ENCODE data around the gene DYNC1LI2. TPM values are rescaled to one million over a fixed set of nuclear protein-coding genes. Genes with fewer than 3 reads are reported as not detected.
"Not testable (repeated sequence)": the region's sequence is repeated elsewhere in the genome, so short reads cannot be mapped to it uniquely, and the experiment has no call there.

The DYNC1LI2 gene
- total RNA-seq, result 10 to 100 TPM; 66.3 to 70.5 TPM

DNA sequence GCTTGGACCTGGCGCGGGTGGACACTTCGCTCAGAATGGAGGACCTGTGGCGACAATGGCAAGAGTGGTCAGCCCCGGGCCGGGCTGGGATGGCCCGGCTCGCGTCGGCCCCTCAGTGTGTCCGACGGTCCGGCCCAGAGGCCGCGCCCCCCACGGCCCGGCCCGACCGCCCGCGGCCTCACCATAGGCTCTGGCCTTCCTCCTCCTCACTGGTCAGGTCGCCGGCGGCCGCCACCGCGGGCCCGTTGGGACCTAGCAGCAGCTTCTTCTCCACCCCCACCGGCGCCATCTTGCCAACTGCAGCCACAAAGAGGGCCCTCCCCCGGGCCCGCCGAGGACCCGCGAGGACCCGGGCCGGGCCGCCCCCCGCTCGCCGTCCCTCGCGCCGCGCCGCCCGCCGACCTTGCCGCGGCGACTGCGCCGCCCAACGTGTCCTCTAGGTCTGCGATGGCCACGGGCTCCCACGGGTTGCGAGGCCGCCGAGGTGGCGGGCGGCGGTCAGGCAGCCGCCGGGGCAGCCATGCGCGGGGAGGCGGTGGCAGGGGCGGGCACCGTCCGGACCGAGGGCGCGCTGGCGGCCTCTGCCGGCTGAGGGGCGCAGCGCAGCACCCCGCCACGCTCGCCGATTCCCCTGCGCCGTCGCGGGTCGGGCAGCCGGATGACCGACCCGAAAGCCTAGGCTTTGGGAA, at the start of gene DYNC1LI2:
Gene DYNC1LI2, minus strand, starts transcription at position 307 of the 689 bp plus-strand sequence. Its CDS starts 18 bp downstream, at position 289.
- ATAC-seq (ENCODE audit: low read depth), result peak; percentile 80
- peaks cover 21% of the 10 kb centered on the region for H3K36me3 Mint-ChIP-seq
- no peaks in the 10 kb centered on the region for H3K9me3 Mint-ChIP-seq
- POLR2A ChIA-PET, result interaction anchor here (0.8 to 2.3 kb wide), 9 partner anchors 9 to 145 kb away, joined by 3 to 9 read pairs (median 4); partner anchors contain the start of gene NAE1
- peak within 1 kb of the TSS; percentile 97 for H3K4me3 Mint-ChIP-seq
- H3K27me3 Mint-ChIP-seq, result peaks cover 33% of the 10 kb centered on the region
- H3K27ac Mint-ChIP-seq, result peak within 1 kb of the TSS; percentile 89
- peaks cover 44% of the 10 kb centered on the region for H3K4me1 Mint-ChIP-seq
- DNase-seq, result peak; percentile 96

DNA sequence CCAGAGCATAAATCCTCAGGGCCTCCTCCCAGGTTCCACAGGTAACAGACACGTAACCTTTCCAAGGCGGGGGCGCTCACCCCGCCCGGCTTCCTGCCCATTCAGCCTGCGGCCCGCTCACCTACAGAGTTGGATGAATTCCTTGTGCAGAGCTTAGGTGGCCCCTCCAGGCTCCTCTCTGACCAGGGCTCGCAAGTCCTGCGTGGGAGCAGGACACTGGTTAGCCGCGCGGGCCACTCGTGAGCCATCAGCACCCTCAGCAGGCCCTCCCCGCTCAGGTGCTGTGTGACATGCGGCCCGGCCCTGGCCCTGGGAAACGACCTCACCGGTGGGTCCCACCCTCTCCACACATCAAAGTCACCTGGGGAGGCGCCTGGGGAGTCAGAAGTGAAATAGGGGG, 49.4 kb upstream of the DYNC1LI2 start:
- POLR2A ChIA-PET, result no interaction called here
- Mint-ChIP-seq H3K27ac (no peak overlapping the region), H3K36me3 (peaks cover 10% of the 10 kb centered on the region), H3K27me3 (no peaks in the 10 kb centered on the region), H3K4me1 (no peaks in the 10 kb centered on the region), H3K4me3 (no peak overlapping the region), H3K9me3 (no peaks in the 10 kb centered on the region)
- DNase-seq, result no peak
- no peak for ATAC-seq (ENCODE audit: low read depth)

DNA sequence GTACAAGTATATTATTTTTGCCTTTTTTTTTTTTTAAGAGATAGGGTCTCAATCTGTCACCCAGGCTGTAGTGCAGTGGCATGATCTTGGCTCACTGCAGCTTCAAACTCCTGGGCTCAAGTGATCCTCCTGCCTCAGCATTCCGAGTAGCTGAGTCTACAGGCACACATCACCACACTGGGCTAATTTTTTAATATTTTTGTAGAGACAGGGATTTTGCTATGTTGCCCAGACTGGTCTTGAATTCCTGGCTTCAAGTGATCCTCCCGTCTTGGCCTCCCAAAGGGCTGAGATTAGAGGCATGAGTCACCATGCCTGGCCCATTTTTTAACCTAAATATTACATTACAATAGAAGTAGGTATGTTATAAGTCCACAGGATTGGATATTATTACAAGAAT, 46.8 kb upstream of the DYNC1LI2 start:
- DNase-seq, result no peak
- Mint-ChIP-seq H3K36me3 (no peaks in the 10 kb centered on the region), H3K27ac (no peak overlapping the region), H3K4me3 (no peak overlapping the region), H3K27me3 (no peaks in the 10 kb centered on the region), H3K9me3 (no peaks in the 10 kb centered on the region), H3K4me1 (no peaks in the 10 kb centered on the region)
- ATAC-seq (ENCODE audit: low read depth), result no peak
- POLR2A ChIA-PET, result no interaction called here

DNA sequence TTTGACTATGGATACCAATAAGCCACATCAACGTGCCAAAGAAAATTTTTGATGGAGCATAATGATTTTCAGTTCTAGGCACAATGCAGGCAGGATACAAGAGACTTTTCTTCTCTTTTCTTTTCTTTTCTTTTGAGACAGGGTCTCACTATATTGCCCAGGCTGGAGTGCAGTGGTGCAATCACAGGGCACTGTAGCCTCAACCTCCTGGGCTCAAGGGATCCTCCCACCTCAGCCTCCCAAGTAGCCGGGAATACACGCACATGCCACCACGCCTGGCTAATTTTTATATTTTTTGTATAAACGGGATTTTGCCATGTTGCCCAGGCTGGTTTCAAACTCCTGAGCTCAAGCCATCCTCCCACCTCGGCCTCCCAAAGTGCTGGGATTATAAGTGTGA, 42.6 kb upstream of the DYNC1LI2 start:
- ATAC-seq (ENCODE audit: low read depth); H3K4me3 Mint-ChIP-seq; H3K4me1 Mint-ChIP-seq; H3K36me3 Mint-ChIP-seq; POLR2A ChIA-PET; DNase-seq; H3K9me3 Mint-ChIP-seq; H3K27ac Mint-ChIP-seq: not testable (repeated sequence)
- peaks cover 18% of the 10 kb centered on the region for H3K27me3 Mint-ChIP-seq

DNA sequence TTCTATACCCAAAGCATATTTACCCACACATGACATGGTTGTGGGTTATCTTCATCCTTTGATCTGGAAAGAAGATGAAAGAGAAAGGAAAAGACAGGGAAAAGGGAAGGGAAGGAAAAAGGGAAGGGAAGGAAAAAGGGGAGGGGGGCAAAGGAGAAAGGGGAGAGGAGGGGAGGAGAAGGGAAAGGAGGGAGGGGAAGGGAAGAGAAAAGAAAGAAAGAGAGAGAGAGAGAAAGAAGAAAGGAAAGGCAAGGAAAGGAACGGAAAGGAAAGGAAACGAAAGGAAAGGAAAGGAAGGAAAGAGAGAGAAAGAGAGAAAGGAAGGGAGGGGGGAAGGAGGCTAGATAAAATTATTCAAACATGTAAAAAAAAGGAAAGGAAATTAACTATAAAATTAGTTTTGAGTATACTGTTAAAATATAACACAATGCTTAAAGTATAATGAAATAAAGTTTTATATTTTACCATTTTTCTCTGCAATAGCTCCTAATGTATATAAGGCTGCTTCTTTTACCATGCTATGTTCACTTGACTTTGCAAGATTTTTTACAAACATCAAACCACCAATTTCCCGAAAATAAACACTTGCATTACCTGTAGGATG, 38.8 kb upstream of the DYNC1LI2 start:
- H3K4me3 Mint-ChIP-seq, result no peak overlapping the region
- no peaks in the 10 kb centered on the region for H3K36me3 Mint-ChIP-seq
- no peak overlapping the region for H3K27ac Mint-ChIP-seq
- no peaks in the 10 kb centered on the region for H3K4me1 Mint-ChIP-seq
- no peak for ATAC-seq (ENCODE audit: low read depth)
- DNase-seq, result no peak
- H3K9me3 Mint-ChIP-seq, result no peaks in the 10 kb centered on the region
- H3K27me3 Mint-ChIP-seq, result peaks cover 18% of the 10 kb centered on the region
- POLR2A ChIA-PET, result interaction anchor here (0.7 kb wide), 1 partner anchor 16 kb away, joined by 3 read pairs; no protein-coding TSS in a partner anchor

DNA sequence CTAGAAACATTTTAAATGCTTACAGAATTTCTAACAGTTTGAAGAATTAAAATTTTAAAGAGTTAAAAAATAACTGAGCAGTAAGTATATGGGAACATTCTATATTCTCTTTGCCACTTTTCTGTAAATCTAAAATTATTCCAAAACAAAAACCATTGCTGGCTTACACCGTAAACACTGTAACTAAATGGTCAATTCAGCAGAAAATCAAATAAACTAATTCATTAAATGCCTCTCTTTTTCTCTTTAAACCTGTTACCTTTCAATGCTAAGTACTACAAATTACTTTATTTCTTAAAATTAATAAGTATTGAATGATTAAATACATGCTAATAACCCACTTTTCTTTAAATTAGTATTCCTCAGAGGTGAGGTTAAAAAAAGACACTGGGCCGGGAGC, 36.0 kb upstream of the DYNC1LI2 start:
- no peak for ATAC-seq (ENCODE audit: low read depth)
- H3K27me3 Mint-ChIP-seq, result peaks cover 18% of the 10 kb centered on the region
- no peaks in the 10 kb centered on the region for H3K4me1 Mint-ChIP-seq
- no peak for DNase-seq
- H3K9me3 Mint-ChIP-seq, result no peaks in the 10 kb centered on the region
- no peaks in the 10 kb centered on the region for H3K36me3 Mint-ChIP-seq
- POLR2A ChIA-PET, result no interaction called here
- no peak overlapping the region for H3K4me3 Mint-ChIP-seq
- no peak overlapping the region for H3K27ac Mint-ChIP-seq

DNA sequence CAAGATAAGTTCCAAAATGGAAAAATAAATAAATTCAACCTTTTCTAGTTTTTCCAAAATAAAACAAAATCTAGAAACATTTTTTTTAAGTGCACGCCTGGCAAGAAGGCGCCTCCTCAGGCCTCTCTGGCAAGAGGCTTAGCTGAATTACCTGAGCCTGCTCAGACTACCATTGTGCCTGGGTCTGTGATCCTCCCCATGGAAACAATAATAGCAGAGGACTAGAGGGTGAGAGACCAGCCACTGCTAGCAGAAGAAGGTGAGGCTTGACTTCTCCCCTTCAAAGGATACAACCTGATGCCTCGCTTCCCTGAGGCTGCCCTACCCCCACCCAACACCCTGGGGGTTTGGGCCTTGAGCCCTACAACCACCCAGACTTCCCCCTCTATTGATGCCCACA, 35.1 kb upstream of the DYNC1LI2 start:
- DNase-seq, result no peak

DNA sequence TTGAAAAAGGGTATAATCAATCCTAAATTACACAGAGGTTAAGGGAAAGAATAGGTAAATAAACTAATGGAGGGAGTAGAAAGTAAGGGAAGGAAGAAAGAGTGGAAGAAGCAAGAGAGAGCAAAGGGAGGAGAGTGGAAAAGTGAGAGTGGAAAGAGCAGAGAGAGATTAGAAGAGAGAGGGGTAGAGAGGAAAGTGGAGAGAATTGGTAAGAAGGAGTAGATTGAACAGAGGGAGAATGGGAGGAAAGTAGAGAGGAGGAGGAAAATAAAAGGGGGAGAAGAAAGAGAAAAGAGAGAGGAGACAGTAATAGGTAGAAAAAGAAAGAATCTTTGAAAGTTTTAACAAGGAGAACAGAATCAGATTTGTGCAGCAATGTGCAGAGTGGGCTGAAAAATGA, 25.0 kb upstream of the DYNC1LI2 start:
- Mint-ChIP-seq H3K9me3 (peaks cover 1% of the 10 kb centered on the region), H3K4me1 (no peaks in the 10 kb centered on the region), H3K27me3 (no peaks in the 10 kb centered on the region), H3K36me3 (peaks cover 2% of the 10 kb centered on the region), H3K27ac (no peak overlapping the region), H3K4me3 (no peak overlapping the region)
- POLR2A ChIA-PET, result no interaction called here
- ATAC-seq (ENCODE audit: low read depth) (no peak), DNase-seq (no peak)

More for the DNA sequence above, 35.1 kb upstream of the DYNC1LI2 start:
- POLR2A ChIA-PET, result no interaction called here
- ATAC-seq (ENCODE audit: low read depth), result no peak
- H3K27me3 Mint-ChIP-seq, result peaks cover 13% of the 10 kb centered on the region
- no peaks in the 10 kb centered on the region for H3K4me1 Mint-ChIP-seq
- H3K4me3 Mint-ChIP-seq, result no peak overlapping the region
- no peak overlapping the region for H3K27ac Mint-ChIP-seq
- no peaks in the 10 kb centered on the region for H3K9me3 Mint-ChIP-seq
- H3K36me3 Mint-ChIP-seq, result no peaks in the 10 kb centered on the region

DNA sequence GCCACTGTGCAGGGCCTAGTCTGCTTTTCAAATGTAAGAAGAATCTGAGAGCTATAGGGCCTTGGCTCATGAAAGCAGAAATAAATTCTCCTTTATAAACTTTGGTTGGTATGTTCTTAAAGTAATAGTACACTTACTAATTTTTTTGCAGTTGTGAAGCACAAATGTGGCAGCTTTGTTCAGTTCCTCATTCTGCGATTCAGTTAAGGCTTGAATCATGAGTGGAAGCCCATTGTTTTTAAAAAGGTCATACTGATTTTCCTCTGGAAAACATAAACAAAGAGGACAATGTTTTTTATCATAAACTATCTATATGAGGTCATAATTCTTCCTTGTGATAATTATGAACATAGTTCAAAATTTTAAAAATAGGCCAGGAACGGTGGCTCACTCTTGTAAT, 23.6 kb upstream of the DYNC1LI2 start:
- Mint-ChIP-seq H3K4me3 (no peak overlapping the region), H3K27ac (no peak overlapping the region), H3K4me1 (no peaks in the 10 kb centered on the region), H3K9me3 (peaks cover 1% of the 10 kb centered on the region), H3K36me3 (peaks cover 2% of the 10 kb centered on the region), H3K27me3 (no peaks in the 10 kb centered on the region)
- DNase-seq, result no peak
- ATAC-seq (ENCODE audit: low read depth), result no peak
- POLR2A ChIA-PET, result no interaction called here

DNA sequence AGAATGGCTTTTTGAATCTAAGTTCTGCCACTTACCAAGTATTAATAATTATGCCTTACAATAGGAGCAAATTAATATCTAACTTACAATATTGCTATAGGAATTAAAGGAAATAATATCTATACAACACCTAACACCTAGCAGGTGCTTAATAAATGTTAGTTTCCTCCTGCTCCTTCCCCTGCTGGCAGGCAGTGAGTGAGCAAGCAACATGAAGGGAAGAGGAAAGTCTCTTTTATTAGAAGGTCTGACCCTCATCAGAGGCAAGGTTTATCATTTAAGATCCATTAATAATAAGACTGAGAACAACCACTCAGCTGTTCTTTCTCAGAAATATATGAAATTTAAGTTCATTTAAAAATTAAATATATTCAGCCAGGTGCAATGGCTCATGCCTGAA, 6.7 kb upstream of the DYNC1LI2 start:
- Mint-ChIP-seq H3K27me3 (peaks cover 29% of the 10 kb centered on the region), H3K36me3 (no peaks in the 10 kb centered on the region), H3K27ac (no peak overlapping the region), H3K4me1 (no peaks in the 10 kb centered on the region), H3K9me3 (no peaks in the 10 kb centered on the region), H3K4me3 (no peak overlapping the region)
- POLR2A ChIA-PET, result no interaction called here
- DNase-seq (no peak), ATAC-seq (ENCODE audit: low read depth) (no peak)

DNA sequence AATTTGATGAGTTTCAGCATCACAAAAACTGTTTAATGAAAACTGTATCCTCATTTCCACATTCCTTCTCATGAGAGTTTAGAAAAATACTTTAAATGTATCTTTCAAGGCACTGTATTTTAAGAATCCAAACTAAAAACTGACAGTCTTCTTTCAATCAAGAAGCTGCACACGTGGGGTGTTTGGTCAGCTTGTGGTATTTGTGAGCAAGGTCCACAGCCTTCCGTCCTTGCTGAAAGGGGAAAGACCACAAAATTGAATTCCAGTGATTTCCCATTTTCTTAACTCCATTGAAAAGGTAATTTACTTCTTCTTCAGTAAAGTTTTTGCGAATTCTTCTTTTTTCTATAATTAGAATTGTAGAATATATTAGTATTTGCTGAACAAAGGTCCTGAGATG, 3.4 kb upstream of the DYNC1LI2 start:
- POLR2A ChIA-PET, result no interaction called here
- peaks cover 3% of the 10 kb centered on the region for H3K36me3 Mint-ChIP-seq
- ATAC-seq (ENCODE audit: low read depth) (no peak), DNase-seq (no peak)
- H3K4me3 Mint-ChIP-seq, result no peak overlapping the region
- H3K27ac Mint-ChIP-seq, result no peak overlapping the region
- H3K27me3 Mint-ChIP-seq, result peaks cover 38% of the 10 kb centered on the region
- peaks cover 15% of the 10 kb centered on the region for H3K4me1 Mint-ChIP-seq
- no peaks in the 10 kb centered on the region for H3K9me3 Mint-ChIP-seq

DNA sequence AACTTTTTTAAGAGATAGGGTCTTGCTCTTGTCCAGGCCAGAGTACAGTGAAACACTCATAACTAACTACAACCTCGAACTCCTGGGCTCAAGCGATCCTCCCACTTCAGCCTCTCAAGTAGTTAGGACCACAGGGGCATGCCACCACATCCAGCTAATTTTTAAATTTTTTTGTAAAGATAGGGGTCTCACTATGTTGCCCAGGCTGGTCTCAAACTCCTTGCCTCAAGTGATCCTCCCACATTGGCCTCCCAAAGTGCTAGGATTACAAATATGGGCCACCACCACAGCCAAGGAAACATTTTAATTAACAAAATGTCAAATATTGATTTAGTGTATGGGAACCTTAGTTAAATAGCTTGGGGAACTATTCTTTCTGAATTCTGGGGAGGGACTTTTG, 2.8 kb upstream of the DYNC1LI2 start:
- Mint-ChIP-seq H3K9me3 (no peaks in the 10 kb centered on the region), H3K4me3 (no peak overlapping the region), H3K27me3 (peaks cover 38% of the 10 kb centered on the region), H3K27ac (no peak overlapping the region), H3K36me3 (peaks cover 6% of the 10 kb centered on the region), H3K4me1 (peaks cover 21% of the 10 kb centered on the region)
- POLR2A ChIA-PET, result no interaction called here
- DNase-seq (no peak), ATAC-seq (ENCODE audit: low read depth) (no peak)

DNA sequence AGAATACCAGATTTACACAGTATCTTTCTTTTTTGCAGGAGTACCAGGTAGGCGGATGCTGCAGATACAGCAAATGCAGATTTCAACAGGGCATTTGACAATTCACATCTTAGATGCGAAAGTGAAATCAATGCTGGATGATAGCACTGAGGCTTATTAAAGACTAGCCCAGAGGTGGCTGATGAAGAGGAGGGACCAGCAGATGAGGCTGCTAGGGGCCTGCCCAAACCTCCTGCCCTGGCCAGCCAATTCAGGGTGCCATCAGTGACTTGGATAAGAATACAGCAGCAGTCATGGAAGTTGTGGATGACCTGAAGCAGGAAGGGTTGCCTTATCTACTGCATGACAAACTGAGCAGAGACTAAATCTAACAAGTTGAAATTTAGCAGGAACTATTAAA, 1.5 kb upstream of the DYNC1LI2 start:
- Mint-ChIP-seq H3K36me3 (peaks cover 16% of the 10 kb centered on the region), H3K4me3 (no peak overlapping the region), H3K9me3 (no peaks in the 10 kb centered on the region), H3K4me1 (peaks cover 31% of the 10 kb centered on the region), H3K27me3 (peaks cover 38% of the 10 kb centered on the region), H3K27ac (no peak overlapping the region)
- DNase-seq (no peak), ATAC-seq (ENCODE audit: low read depth) (no peak)
- POLR2A ChIA-PET, result interaction anchor here (2.2 kb wide), 1 partner anchor 102 kb away, joined by 7 read pairs; no protein-coding TSS in a partner anchor

DNA sequence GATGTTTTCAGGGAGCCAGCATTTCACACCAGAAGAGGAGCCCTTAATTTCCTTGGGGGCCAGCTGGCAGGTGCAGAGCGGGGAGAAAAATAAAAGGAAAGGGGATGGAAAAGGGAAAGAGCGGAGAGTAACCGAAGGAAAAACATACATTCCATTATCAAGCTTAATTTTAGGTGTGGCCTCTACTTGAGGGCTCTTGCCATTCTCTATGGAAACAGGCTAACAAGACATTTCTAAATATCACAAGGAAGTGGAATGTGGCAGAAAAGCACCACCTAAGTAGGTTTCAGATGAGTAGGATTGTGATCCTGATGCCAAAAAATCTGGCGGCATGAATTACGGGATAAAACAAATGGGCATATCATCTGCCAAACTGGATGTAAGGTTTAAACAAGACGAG, 970 bp upstream of the DYNC1LI2 start:
- DNase-seq (no peak), ATAC-seq (ENCODE audit: low read depth) (no peak)
- H3K36me3 Mint-ChIP-seq, result peaks cover 19% of the 10 kb centered on the region
- peak overlapping the region; percentile 73 for H3K4me3 Mint-ChIP-seq
- peaks cover 36% of the 10 kb centered on the region for H3K4me1 Mint-ChIP-seq
- peaks cover 38% of the 10 kb centered on the region for H3K27me3 Mint-ChIP-seq
- H3K27ac Mint-ChIP-seq, result peak overlapping the region; percentile 85
- POLR2A ChIA-PET, result interaction anchor here (0.6 to 2.3 kb wide), 5 partner anchors 10 to 301 kb away, joined by 4 to 9 read pairs (median 6); partner anchors contain the start of gene NAE1
- no peaks in the 10 kb centered on the region for H3K9me3 Mint-ChIP-seq

Measured in activated naive CD8-positive, alpha-beta T cell treated with anti-CD3 and anti-CD28 coated beads, Interleukin-2, amount 10 ng/mL, durations not matched to agents 7 days and 5 days (primary cell).